ENCODE data around the gene CACNG4.

The CACNG4 gene

DNA sequence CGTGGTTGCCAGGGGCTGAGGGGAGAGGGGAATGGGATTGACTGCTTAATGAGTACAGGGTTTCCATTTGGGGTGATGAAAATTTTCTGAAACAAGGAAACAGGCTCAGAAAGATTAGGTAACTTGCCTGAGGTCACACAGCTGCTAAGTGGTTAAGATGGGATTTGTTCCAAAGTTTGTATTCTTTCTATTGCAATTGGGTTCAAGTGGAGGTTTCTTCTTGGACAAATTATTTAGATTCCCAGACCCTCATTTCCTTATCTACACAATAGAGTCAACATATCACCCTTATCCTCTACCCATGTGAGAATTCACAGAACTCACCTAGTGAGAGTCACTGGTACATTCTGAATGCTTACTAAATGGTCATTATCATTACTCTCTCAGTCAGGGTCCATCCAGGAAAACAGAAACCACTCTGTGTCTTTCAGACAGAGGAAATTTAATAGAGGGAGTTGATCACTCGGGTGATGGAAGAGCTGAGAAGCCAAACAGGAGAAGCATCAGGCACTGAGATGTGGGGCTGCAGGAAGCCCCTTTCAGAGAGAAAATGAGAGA, 22.6 kb downstream of the CACNG4 start:
- DNase-seq = no peak

DNA sequence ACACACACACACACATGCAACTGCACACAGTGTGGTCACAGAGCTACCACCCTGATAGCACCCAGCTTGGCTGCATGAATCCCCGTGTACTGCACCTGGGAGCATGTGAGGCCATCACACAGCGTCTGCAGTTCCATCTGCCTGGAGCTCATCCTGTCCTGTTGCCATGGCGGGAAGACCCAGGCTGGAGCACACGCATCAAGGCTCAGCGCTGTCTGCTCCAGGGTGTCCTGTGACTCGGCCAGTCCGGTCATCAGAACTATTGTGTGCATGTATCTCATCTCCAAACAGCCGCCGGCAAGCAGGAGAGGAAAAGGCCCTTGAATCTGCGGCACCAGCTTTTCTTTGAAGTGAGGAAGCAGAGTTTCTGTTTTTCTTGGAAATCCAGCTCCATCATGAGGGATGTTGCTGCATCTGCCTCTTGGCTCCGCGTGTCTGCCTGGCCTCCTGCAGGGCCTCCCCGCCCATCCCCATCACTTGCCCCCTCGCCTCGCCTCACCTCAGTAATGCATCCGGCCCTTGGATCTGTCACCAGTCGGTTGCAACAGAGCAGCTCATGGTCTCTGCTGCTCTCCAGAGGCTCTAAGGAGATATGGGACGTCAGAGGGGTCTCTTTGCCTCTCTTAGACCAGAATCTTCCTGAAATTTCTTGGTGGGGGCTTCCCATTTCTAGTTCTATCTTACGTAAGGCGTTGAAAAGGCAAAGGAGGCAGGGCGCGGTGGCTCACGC, 23.7 kb downstream of the CACNG4 start:
- DNase-seq = no peak

DNA sequence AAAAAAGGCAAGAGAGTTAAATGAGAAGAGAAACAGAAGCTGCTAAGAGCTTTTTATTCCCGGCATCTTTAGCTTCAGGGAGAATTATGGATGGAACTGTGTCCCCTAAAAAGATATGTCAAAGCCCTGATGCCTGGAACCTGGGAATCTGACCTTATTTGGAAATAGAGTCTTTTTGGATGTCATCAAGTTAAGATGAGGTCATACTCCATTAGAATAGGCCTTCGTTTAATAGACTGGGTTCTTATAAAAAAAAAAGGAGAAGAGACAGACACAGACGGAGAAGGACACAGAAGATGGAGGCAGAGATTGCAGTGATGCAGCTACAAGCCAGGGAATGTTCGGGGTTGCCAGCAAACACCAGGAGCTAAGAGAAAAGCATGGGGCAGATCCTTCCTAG, 24.6 kb downstream of the CACNG4 start:
- no peak for DNase-seq

DNA sequence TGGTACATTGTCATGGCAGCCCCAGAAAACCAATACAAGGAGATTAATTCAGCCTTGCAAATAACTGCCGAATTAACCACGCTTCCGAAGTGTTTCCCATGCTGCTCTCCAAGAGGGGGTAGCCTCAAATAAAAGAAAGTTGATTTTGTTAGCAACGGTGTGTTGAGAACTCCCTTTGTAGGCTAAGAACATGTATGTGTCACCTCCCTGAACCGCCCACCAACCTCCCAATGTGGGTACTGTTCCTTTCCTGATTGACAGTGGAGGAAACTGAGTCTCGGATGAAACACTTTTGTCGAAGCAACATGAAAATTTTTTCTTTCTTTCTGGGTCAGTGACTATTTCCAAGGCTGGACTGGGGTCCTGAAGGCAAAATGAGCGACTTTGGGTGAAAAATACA, 25.1 kb downstream of the CACNG4 start:
- no peak for DNase-seq

DNA sequence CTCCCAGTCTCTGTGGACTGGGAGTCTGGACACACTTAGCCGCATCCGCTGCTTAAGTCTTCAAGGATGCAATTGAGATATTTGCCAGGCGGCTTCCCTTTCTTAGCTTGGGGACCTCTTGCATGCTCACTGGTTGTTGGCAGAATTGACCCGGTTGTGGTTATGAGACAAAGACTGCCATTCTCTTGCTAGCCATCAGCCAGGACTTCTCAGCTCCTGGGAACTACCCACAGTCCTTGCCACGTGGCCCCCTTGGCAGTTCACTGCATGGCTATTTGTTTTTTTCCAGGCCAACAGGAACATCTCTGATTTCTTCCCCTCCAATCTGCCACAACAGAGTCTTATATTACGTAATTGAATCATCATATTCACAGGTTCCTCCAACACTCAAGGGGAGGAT, 25.5 kb downstream of the CACNG4 start:
- DNase-seq = no peak

DNA sequence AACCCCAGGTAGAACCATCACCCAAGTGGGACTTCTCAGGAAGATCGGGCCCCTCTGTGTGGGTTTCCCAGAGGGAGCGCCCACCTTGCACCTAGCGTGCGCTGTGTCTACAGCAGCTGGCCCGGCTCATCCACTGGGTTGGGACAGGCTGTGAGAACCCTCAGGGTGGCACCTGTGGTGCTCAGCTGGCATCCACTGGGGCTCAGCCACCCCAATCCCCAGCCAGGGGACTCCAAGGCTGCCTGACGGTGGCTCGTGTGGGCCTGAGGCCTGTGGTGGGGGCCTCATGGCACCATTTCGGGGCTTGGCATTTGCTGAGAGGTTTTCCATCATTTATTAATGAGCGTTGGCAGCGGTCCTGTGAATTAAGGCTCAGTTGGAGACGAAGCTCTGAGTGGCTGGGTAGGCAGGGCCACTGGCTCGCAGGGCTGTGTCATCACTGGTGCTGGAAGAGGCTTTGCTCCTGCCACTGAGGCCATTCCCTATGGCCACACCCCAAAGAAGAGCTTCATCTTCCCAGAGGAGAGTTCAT, 28.5 kb downstream of the CACNG4 start:
- no peak for DNase-seq

DNA sequence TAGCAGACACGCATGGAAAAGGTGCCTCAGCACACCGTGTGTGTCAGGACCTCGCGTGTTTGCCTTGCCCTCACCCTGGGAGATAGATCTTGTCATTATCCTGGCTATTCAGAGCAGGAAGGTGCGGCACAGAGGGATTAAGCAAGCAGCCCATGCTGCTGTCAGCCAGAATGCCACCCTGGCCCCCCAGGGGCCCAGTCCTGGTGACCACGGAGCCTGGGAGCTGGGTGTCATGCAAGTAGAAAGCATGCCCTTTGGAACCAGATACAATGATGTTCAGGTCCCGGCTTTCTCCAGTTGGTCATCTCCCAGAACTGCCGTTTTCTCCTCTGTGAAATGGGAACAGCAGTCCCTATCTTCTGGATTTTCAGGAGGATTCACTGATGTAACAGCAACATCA, 29.9 kb downstream of the CACNG4 start:
- DNase-seq = no peak

DNA sequence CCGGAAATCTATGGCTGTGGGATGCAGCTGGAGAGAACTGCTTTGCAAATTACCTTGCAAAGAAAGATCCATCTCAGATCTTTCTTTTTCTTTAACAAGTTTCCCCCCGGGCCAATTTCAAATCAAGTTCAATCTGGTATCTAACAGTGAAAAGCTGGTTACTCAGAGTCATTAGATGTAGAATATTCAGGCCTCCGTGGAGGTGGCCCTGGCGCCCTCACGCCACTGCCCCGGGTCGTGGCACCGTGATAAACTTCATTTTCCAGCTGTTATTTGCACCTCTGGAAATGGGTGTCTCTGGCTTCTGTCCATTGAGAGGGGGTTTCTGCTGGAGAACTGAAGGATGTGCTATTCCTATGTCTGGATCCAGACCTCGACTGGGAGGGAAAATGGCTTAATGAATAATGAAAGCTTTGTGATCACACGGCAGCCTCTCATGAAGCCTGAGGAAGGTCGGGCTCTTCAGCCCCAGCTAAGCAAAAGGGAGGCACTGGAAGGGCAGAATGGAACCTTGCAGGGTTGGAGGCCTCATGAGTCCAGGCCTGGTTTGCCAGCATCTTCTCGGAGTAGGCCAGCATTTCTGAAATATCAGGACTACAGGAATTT, 30.5 kb downstream of the CACNG4 start:
- DNase-seq = no peak

DNA sequence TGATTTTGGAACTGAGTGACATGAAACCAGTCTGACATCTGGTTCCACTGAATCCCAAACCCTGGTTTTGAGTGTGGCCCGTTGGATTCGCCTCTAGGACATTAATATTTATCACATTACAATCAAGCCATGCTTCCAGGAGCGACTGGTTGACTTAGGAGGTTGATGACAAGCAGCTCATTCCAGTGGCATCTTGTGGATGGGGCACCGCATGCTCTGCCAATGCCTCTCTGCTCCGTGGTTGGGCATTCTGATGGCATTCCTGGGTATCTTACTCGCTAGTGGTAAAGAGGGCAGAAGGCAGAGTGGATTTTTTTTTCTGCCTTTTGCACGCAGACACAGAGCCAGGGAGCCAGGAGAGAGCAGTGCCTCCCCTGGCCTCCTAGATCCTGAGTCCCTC, 31.4 kb downstream of the CACNG4 start:
- DNase-seq = no peak

DNA sequence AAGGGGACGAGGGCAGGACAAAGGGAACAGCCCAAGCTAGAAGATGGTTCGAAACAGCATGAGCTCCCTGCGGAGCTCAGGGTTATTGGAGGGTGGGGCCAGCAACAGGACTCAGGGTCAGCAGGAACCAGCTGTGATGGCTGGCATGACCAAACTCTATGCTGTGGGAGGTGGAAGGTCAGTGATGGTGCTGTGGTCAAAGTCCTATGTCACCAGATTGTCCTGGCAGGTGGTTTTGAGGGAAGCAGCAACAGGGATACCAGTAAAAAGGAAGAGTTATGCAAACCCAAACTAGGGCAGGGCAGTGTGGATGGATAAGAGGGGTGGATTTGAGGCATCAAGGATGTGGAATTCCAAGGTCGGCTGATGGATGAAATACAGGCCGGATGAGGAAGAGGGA, 32.4 kb downstream of the CACNG4 start:
- DNase-seq = no peak

DNA sequence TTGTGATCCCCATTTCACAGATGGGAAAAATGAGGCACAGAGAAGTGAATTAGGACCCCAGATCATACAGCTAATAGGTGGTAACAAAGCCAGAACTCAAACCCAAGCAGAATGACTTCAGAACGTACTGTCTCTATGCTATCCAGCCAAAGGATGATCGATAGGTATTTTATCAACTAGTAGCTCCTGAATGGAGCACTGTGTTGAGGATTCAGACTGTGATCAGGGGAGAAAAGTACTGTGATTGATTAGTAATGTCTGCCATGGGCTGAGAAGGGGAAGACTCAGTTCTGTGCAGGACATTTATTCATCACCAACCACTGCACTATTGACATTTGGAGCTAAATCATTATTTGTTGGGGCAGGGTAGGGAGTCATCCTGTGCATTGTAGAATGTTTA, 38.7 kb downstream of the CACNG4 start:
- no peak for DNase-seq

DNA sequence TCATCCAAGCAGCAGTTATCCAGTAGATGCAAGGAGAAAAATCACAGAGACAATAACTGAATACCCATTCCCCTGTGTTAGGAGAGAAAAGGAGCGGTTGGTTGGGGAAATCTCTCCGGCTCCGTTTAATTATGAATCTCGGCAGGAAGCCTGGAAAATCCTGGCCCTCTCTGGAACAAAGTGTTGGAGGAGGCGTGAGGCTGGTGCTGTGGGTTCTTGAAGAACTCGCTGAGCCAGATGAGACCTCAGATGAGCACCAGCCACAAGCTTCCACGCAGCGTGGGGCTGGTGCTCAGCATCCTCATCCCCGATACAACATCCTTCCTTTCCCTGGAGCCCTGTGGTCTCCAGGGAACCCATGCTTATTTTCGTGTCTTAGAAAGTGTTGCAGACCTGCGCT, 39.7 kb downstream of the CACNG4 start:
- DNase-seq = no peak

DNA sequence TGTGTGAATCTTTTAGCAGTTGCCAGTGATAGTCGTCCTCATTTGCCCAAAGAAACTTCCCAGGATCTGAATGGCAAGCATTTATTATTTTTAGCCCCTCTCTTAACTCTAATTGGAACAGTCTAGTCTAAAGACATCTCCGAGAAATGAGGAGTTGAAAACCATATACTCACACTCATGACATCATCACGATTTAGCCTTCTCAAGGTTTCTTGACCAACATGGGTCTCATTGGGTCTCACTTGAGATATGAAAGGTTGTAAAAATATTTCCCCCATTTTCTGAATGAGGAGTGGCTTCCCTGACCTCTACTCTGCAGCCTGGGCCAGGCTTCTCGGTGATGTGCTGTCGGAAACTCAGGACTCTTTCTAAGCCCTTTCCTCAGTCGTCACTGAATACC, 42.8 kb downstream of the CACNG4 start:
- no peak for DNase-seq

DNA sequence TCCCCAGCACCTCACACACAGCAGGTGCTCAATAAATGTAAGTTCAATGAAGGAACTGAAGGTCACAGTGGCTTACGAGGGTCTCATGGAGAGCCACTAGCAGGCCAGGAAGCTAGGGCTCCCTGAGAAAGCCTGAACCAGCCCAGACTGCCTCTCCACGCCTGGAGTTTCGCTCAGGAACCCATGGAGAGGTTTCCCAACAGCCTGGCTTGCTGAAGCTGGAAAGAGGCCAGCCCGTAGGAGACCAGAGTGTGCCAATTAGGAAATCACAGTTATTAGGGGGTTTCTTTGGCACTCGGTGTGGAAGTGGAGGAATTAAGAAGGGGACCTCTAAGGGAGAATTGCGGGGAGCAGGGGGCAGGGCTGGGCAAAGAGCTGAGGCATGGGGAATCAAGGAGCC, 43.6 kb downstream of the CACNG4 start:
- DNase-seq = no peak

DNA sequence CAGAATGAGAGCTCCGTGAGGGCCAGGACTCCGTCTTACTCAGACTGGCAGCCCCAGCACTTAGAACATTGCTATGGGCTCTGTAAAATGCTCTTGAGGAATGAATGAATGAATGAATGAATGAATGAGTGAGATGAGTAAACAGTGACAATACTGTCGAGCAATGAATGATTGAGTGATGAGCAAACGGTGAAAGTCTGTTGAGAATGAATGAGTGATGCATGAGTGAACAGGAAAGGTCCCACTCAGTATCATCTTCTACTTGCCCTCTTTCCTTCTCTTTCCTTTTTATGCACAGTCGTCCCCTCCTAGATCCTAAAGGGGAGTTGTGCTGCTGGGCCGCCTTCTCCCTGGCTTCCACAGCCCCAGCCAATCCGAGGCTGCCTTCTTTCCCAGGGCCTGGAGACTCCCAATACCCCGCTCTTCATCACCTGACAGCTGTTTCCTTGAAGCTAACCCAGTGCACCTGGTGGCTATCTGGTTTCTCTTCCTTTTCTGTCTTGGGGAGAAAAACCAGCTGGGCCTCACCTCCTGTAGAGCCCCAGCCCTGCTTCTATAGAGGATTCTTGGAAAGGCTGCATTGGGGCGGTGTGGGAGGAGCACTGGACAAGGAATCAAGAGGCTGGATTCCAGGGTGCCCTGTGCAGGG, 47.1 kb downstream of the CACNG4 start:
- no peak for DNase-seq

DNA sequence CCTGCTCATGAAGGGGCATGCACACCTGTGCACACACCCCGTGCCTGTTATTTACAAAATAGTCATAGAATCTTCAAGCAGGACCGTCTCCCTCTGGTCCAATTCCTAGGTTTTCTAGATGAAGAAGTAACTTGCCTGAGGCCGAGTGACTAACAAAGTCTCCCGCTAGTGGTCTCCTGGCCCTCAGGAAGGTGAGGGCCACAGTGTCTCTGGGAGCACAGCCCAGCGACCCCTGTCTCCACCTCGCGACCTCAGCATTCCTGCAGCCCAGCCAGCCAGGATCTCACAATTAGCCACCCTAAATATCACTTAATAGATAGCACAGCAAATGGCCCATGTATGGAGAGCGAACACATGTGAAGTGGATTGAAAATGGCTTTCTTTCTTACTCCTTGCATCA, 49.4 kb downstream of the CACNG4 start:
- DNase-seq = no peak

DNA sequence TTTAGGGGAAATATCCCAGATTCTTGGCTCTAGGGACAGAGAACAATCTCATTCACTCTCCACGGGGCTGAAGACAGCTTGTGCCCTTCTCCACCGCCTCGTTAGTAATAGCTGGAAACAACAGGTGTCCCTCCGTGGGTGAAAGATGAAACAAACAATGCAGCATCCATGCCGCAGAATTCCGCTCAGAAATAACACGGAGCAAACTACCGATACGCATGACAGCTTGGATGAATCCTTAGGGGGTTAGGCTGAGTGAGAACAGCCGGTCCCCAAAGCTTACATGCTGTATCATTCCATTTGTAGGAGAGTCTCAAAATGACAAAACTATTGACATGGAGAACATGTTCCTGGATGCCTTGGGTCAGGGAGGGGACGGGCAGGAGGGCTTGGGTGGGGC, 50.5 kb downstream of the CACNG4 start:
- no peak for DNase-seq

DNA sequence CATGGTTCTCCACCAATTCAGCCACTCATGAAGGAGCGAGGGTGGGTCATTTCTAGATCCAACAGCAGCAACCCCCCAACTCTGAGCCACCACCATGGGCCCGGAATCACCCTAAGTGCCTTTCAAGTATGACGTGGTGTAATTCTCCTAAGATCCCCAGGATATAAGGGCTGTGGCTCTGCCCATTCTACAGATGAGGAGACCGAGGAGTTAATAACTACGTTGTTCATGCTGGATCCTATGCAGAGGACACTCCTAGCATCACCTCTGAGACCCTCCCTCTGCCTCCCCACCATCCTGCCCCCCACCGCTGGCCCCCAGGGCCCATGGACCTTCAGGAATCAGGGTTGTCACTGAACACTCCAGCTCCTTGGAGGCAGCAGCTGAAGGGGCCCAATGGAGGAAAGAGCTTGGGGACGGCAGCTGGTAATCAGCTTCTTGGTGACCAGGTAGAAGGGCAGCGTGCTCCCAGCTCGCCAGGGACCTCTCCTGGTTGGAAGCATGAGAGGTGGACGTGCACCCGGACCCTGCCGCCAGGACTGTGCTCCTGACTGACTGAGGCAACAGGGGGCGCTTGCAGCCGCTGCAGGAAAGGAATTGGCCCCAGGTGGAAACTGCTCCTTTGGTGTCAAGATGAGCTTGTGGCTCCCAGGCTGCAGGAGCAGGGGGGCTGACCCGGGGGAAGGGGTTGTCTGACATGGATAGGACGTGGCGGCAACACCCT, 51.7 kb downstream of the CACNG4 start:
- DNase-seq = no peak

DNA sequence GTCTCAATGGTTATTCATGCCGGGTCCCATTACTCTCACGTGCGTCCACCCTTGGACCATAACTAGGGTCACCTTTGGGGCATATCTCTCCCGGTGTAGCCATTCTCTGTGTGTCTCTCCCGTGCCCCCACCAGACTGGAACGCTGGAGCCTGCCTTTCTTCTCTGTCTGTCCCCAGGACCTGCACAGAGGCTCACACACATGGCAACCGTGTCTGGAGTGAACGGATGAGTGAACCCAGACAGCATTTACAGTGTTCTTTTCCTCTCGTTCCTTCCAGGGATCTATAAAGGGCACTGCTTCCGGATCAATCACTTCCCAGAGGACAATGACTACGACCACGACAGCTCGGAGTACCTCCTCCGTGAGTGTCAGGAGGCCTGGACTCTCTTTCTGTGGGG, 53.4 kb downstream of the CACNG4 start:
- no peak for DNase-seq

DNA sequence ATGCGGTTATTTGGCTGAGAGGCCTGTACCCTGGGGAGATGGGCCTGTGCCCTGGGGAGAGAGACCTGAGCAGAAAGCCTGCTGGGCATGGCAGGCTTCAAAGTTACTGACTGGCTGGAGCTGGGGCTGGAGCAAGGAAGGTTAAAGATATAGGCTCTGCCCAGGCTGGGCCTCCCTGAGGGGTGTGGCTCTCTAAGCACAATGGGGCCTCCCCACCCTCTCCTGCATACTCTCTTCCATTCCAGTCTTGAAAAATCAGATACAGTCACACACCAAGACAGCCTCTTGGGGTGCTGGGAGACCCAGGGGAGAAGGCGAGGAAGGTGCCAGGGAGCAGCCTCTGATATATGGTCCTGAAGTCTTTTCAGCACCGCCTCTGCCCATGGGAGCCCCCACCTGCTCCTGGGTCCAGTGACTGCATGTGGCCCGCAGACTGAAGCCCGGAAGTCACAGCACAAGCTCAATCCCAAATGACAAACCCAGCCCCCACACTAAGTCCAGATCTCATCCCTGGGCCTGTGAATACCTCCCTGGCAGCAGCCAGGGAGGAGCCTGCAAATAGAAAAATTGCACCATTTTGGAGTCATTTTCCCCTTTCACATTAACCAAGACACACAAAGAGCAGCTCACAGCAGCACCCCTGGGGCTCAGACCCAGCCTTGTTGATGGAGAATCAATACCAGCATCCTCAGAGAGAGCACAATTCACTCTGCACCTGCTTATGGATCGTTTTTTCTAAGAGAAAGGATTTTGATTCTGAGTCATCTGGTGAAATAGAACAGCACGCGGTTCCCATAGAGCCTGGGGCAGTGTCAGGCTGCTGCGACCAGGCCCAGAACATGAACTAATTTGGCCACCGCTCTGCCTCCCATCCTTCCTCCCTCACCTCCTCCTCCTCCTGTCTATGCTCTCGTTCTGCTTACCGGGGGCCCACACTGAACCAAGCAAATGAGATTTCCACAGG, 54.2 kb downstream of the CACNG4 start:
- peak; percentile 27 for DNase-seq

DNA sequence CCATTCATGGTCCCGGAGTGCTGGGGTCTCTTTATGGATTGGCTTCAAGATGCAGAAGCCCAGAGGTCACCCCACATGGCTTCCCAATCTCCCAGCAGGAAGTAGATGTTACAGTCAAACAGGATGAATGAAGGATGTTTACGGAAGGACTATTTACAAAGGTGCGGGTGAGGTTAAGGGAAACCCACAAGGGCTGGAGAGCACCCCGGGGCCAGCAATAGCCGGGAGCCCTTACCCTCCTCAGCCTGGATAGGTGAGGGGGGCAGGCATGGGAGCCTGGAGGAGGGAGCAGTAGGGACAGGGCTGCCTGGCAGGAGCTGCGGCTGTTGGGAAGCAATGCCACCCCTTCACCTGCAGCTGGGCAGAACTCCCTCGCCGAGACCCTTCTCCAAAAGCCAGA, 55.3 kb downstream of the CACNG4 start:
- no peak for DNase-seq

DNA sequence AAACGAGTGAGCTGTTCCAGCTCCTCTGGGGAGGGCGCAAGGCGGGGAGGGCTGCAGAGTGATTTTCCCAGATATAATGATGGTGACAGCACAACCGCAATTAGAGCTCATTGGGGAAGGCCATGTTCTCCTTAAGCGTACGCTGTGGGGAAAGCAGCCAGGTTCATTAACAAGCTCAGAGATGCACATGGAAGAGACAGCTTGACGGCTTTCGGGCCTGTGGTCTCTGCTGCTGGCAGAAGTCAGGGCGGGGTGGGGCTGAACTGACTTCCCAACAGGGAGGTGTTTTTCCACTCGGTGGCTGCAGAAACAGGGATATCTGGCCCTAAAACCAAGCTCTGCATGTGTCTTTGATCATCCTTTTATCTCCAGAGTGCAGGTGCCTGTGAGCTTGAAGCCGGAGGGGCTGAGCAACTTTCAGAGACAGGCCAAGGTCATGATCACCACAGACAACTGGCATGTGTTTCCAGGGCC, 55.8 kb downstream of the CACNG4 start:
- no peak for DNase-seq

All from NCI-H1092 treated with DMSO at 0.1 percent for 48 hours (cell line).